HepG2 (cell line): ENCODE measurements around the gene EPG5. TPM values are rescaled to one million over a fixed set of nuclear protein-coding genes. Genes with fewer than 3 reads are reported as not detected.

Experiments used
- MYPOP ChIP-seq: sonication (generic); formaldehyde crosslinking; IDR thresholded peaks from 2 replicates; pipeline ENCODE4 v1.8.1; 2023; ENCODE audit warnings: mild to moderate bottlenecking, moderate library complexity, missing genetic modification reagents
- NFYB ChIP-seq: sonication (generic); formaldehyde crosslinking; IDR thresholded peaks from 2 replicates; pipeline ENCODE4 v1.4.0; 2020; ENCODE audit warnings: missing genetic modification reagents
- PHF8 ChIP-seq: sonication (generic); formaldehyde crosslinking; IDR thresholded peaks from 2 replicates; pipeline ENCODE4 v1.5.0; 2020; ENCODE audit warnings: missing genetic modification reagents
- RBM39 ChIP-seq: fragments of 200-400 bp; formaldehyde crosslinking; IDR thresholded peaks from one replicate; pipeline ENCODE4 v1.6.1; 2018; ENCODE audit warnings: antibody characterized with exemption, mild to moderate bottlenecking, low read depth, low read length; ENCODE audit not compliant: poor library complexity, severe bottlenecking
- RXRA ChIP-seq: sonication (generic); formaldehyde crosslinking; IDR thresholded peaks from 2 replicates; pipeline ENCODE4 v1.5.1; 2020; ENCODE audit warnings: missing genetic modification reagents
- THRA ChIP-seq: sonication (generic); formaldehyde crosslinking; IDR thresholded peaks from 2 replicates; pipeline ENCODE4 v1.4.0; 2020; ENCODE audit warnings: missing genetic modification reagents, borderline replicate concordance
- ZBED4 ChIP-seq: sonication (generic); formaldehyde crosslinking; IDR thresholded peaks from 2 replicates; pipeline ENCODE4 v1.4.0; 2020; ENCODE audit warnings: missing genetic modification reagents, borderline replicate concordance
- polyA plus RNA-seq, 8 experiments: library from polyadenylated mRNA; depleted of rRNA in 3 of 8; stranded (reverse) in 7 of 8; unstranded in 1 of 8; fragments of >200 nt; fragmentation: Illumina TruSeq in 4 of 8; extraction: Trizol in 4 of 8; gene quantifications; 2 replicates each; pipeline versions ENCODE4 v1.2.1 to v1.2.3, GENCODE V29; 2011 to 2016; ENCODE audit warnings: low read depth in 4 of 8, missing spikeins in 1 of 8, mixed read lengths in 1 of 8; ENCODE audit not compliant: insufficient read depth in 1 of 8
- total RNA-seq, 5 experiments: library from RNA; depleted of rRNA; stranded (reverse); fragments of >200 nt; fragmentation: Illumina TruSeq; extraction: Trizol; gene quantifications; 2 replicates each; pipeline ENCODE4 v1.2.3, GENCODE V29; 2016; ENCODE audit warnings: low read depth in 1 of 5
- TF ChIP-seq, protein P1 (sequence below): IDR thresholded peaks from 2 replicates; pipeline ENCODE4 v1.6.1; 2016; ENCODE audit warnings: low read depth, missing genetic modification reagents, missing compliant biosample characterization
- TF ChIP-seq, protein P2 (sequence below): IDR thresholded peaks from 2 replicates; pipeline ENCODE4 v1.6.1; 2016; ENCODE audit warnings: missing compliant biosample characterization, missing genetic modification reagents, borderline replicate concordance
- TF ChIP-seq, protein P3 (sequence below): IDR thresholded peaks from 2 replicates; pipeline ENCODE4 v1.6.1; 2012; ENCODE audit warnings: low read depth, low read length, improper control_type of control experiment

EPG5 gene
- total and polyA plus RNA-seq, 2 of the 13 experiments (the other 11 are each of a cell fraction or from before 2014, with no cell fraction given): 6.7 to 9.3 TPM

GRCh38 chr18:45967007-45967706, at the start of gene EPG5 (continued):
- TF ChIP-seq, protein P1, sequence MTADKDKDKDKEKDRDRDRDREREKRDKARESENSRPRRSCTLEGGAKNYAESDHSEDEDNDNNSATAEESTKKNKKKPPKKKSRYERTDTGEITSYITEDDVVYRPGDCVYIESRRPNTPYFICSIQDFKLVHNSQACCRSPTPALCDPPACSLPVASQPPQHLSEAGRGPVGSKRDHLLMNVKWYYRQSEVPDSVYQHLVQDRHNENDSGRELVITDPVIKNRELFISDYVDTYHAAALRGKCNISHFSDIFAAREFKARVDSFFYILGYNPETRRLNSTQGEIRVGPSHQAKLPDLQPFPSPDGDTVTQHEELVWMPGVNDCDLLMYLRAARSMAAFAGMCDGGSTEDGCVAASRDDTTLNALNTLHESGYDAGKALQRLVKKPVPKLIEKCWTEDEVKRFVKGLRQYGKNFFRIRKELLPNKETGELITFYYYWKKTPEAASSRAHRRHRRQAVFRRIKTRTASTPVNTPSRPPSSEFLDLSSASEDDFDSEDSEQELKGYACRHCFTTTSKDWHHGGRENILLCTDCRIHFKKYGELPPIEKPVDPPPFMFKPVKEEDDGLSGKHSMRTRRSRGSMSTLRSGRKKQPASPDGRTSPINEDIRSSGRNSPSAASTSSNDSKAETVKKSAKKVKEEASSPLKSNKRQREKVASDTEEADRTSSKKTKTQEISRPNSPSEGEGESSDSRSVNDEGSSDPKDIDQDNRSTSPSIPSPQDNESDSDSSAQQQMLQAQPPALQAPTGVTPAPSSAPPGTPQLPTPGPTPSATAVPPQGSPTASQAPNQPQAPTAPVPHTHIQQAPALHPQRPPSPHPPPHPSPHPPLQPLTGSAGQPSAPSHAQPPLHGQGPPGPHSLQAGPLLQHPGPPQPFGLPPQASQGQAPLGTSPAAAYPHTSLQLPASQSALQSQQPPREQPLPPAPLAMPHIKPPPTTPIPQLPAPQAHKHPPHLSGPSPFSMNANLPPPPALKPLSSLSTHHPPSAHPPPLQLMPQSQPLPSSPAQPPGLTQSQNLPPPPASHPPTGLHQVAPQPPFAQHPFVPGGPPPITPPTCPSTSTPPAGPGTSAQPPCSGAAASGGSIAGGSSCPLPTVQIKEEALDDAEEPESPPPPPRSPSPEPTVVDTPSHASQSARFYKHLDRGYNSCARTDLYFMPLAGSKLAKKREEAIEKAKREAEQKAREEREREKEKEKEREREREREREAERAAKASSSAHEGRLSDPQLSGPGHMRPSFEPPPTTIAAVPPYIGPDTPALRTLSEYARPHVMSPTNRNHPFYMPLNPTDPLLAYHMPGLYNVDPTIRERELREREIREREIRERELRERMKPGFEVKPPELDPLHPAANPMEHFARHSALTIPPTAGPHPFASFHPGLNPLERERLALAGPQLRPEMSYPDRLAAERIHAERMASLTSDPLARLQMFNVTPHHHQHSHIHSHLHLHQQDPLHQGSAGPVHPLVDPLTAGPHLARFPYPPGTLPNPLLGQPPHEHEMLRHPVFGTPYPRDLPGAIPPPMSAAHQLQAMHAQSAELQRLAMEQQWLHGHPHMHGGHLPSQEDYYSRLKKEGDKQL (CRISPR knock-in tag): no peak
- peak; percentile 90 for TF ChIP-seq NFYB (CRISPR knock-in tag)
- peak; percentile 84 for TF ChIP-seq PHF8 (CRISPR knock-in tag)
- TF ChIP-seq THRA (CRISPR knock-in tag): peak; percentile 30; the same call in 1 of the 2 replicates
- TF ChIP-seq, protein P2, sequence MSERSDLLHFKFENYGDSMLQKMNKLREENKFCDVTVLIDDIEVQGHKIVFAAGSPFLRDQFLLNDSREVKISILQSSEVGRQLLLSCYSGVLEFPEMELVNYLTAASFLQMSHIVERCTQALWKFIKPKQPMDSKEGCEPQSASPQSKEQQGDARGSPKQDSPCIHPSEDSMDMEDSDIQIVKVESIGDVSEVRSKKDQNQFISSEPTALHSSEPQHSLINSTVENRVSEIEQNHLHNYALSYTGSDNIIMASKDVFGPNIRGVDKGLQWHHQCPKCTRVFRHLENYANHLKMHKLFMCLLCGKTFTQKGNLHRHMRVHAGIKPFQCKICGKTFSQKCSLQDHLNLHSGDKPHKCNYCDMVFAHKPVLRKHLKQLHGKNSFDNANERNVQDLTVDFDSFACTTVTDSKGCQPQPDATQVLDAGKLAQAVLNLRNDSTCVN: no peak; the same call in 1 of the 2 replicates
- TF ChIP-seq ZBED4 (CRISPR knock-in tag): peak; percentile 69; the same call in 1 of the 2 replicates
- peak; percentile 64 for TF ChIP-seq RBM39
- peak; percentile 82 for TF ChIP-seq MYPOP
- TF ChIP-seq, protein P3, sequence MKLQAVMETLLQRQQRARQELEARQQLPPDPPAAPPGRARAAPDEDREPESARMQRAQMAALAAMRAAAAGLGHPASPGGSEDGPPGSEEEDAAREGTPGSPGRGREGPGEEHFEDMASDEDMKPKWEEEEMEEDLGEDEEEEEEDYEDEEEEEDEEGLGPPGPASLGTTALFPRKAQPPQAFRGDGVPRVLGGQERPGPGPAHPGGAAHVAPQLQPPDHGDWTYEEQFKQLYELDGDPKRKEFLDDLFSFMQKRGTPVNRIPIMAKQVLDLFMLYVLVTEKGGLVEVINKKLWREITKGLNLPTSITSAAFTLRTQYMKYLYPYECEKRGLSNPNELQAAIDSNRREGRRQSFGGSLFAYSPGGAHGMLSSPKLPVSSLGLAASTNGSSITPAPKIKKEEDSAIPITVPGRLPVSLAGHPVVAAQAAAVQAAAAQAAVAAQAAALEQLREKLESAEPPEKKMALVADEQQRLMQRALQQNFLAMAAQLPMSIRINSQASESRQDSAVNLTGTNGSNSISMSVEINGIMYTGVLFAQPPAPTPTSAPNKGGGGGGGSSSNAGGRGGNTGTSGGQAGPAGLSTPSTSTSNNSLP: no peak
- peak; percentile 64 for TF ChIP-seq RXRA (CRISPR knock-in tag)
